IMR-90 (cell line): ENCODE data around the gene CROCC2. TPM values are rescaled to one million over a fixed set of nuclear protein-coding genes. Genes with fewer than 3 reads are reported as not detected.

Experiments
- ATAC-seq: fragments of 200-7000 bp; cut with Tn5 transposase; 2 replicates; pipeline ENCODE4 v1.9.1; 2020; ENCODE audit warnings: low read depth, mild to moderate bottlenecking, moderate library complexity
- BruUV-seq: library from RNA; stranded (reverse); fragments of 400-500 nt; replicated peaks from 2 replicates; lab custom pipeline; 2021; lab: Mats Ljungman, UMichigan
- CTCF ChIA-PET: fragments of 300-600 bp; formaldehyde crosslinking; extraction: SDS; loops from one replicate; lab custom pipeline; 2021; ENCODE audit warnings: antibody characterized with exemption; lab: Yijun Ruan, JAX
- POLR2A ChIA-PET: fragments of 300-600 bp; sonication (Branson Sonifier 250); formaldehyde crosslinking; loops from one replicate; lab custom pipeline; 2022; ENCODE audit warnings: antibody characterized with exemption; ENCODE audit not compliant: unreplicated experiment; lab: Charles Lee
- DNase-seq: peaks from one replicate; pipeline ENCODE4 v3.0.0; 2013
- H2AFZ ChIP-seq: replicated peaks from 2 replicates; pipeline ENCODE3; 2013; ENCODE audit warnings: low read length, mild to moderate bottlenecking; ENCODE audit not compliant: poor library complexity
- H2AK5ac ChIP-seq: 2 replicates; pipeline ENCODE4 v1.6.1; 2013; ENCODE audit warnings: low read depth, low read length, inconsistent platforms
- H2AK9ac ChIP-seq: replicated peaks from 2 replicates; pipeline ENCODE3; 2013; ENCODE audit warnings: mild to moderate bottlenecking, low read depth, low read length, moderate library complexity; ENCODE audit not compliant: poor library complexity
- H2BK120ac ChIP-seq: 2 replicates; pipeline ENCODE4 v1.6.1; 2013; ENCODE audit warnings: low read depth, low read length, inconsistent platforms
- H2BK15ac ChIP-seq: 3 replicates; pipeline ENCODE4 v1.6.1; 2013; ENCODE audit warnings: low read depth, low read length, inconsistent platforms
- H2BK20ac ChIP-seq: 2 replicates; pipeline ENCODE4 v1.6.1; 2013; ENCODE audit warnings: low read depth, mild to moderate bottlenecking, inconsistent platforms, low read length, moderate library complexity
- H2BK5ac ChIP-seq: 2 replicates; pipeline ENCODE4 v1.6.1; 2013; ENCODE audit warnings: mild to moderate bottlenecking, low read depth, low read length, inconsistent platforms; ENCODE audit not compliant: poor library complexity, severe bottlenecking
- H3K14ac ChIP-seq: replicated peaks from 2 replicates; pipeline ENCODE4 v1.6.1; 2013; ENCODE audit warnings: low read depth, low read length, inconsistent platforms
- H3K18ac ChIP-seq: 2 replicates; pipeline ENCODE4 v1.6.1; 2013; ENCODE audit warnings: low read depth, low read length, control low read depth
- H3K23ac ChIP-seq: 2 replicates; pipeline ENCODE4 v1.6.1; 2013; ENCODE audit warnings: low read depth, low read length, inconsistent platforms
- H3K27ac ChIP-seq: 2 replicates; pipeline ENCODE4 v1.5.1; 2013; ENCODE audit warnings: mild to moderate bottlenecking, control low read depth, low read length; ENCODE audit not compliant: insufficient read depth
- H3K27me3 ChIP-seq: 2 replicates; pipeline ENCODE4 v1.6.1; 2013; ENCODE audit warnings: low read length; ENCODE audit not compliant: control insufficient read depth, insufficient read depth
- H3K36me3 ChIP-seq: 2 replicates; pipeline ENCODE4 v1.6.1; 2013; ENCODE audit warnings: low read length, mixed read lengths; ENCODE audit not compliant: control insufficient read depth, insufficient read depth
- H3K4ac ChIP-seq: 2 replicates; pipeline ENCODE4 v1.6.1; 2013; ENCODE audit warnings: low read depth, low read length, inconsistent platforms
- H3K4me1 ChIP-seq: 2 replicates; pipeline ENCODE4 v1.6.1; 2013; ENCODE audit warnings: low read length, mixed read lengths; ENCODE audit not compliant: control insufficient read depth, insufficient read depth
- H3K4me2 ChIP-seq: 2 replicates; pipeline ENCODE4 v1.6.1; 2013; ENCODE audit warnings: low read depth, mild to moderate bottlenecking, control low read depth, low read length, moderate library complexity
- H3K4me3 ChIP-seq: 2 replicates; pipeline ENCODE4 v1.5.1; 2013; ENCODE audit warnings: low read depth, mild to moderate bottlenecking, control low read depth, low read length, moderate library complexity; ENCODE audit not compliant: insufficient read depth
- H3K56ac ChIP-seq: 2 replicates; pipeline ENCODE4 v1.6.1; 2013; ENCODE audit warnings: low read length, inconsistent platforms; ENCODE audit not compliant: insufficient read depth; ENCODE audit errors: extremely low read depth
- H3K79me1 ChIP-seq, 2 experiments: 2 replicates each; pipeline ENCODE4 v1.6.1; 2013; ENCODE audit warnings: low read length in 2 of 2, inconsistent platforms in 1 of 2, low read depth in 1 of 2
- H3K9ac ChIP-seq: 2 replicates; pipeline ENCODE4 v1.6.1; 2013; ENCODE audit warnings: low read depth, low read length, control low read depth
- H3K9me1 ChIP-seq: 2 replicates; pipeline ENCODE4 v1.6.1; 2013; ENCODE audit warnings: low read length, inconsistent platforms; ENCODE audit not compliant: insufficient read depth
- H3K9me3 ChIP-seq: 2 replicates; pipeline ENCODE4 v1.6.1; 2013; ENCODE audit warnings: low read length; ENCODE audit not compliant: control insufficient read depth, insufficient read depth
- H4K20me1 ChIP-seq: 2 replicates; pipeline ENCODE4 v1.6.1; 2013; ENCODE audit warnings: low read length, inconsistent platforms; ENCODE audit not compliant: insufficient read depth
- H4K5ac ChIP-seq: 2 replicates; pipeline ENCODE4 v1.6.1; 2013; ENCODE audit warnings: mild to moderate bottlenecking, low read depth, low read length, control low read depth
- H4K8ac ChIP-seq, 2 experiments: 2 replicates each; pipeline ENCODE4 v1.6.1; 2013; ENCODE audit warnings: low read depth in 2 of 2, low read length in 2 of 2, control low read depth in 1 of 2, inconsistent platforms in 1 of 2
- H4K91ac ChIP-seq: 2 replicates; pipeline ENCODE4 v1.6.1; 2013; ENCODE audit warnings: low read depth, low read length, inconsistent platforms; ENCODE audit not compliant: insufficient read depth
- BHLHE40 ChIP-seq: fragments of 150-350 bp; IDR thresholded peaks from 2 replicates; pipeline ENCODE4 v1.6.1; 2016; ENCODE audit warnings: mild to moderate bottlenecking, low read depth, low read length
- CEBPB ChIP-seq: IDR thresholded peaks from 2 replicates; pipeline ENCODE4 v1.6.1; 2012; ENCODE audit warnings: low read depth, low read length, improper control_type of control experiment
- CHD1 ChIP-seq: IDR thresholded peaks from 2 replicates; pipeline ENCODE4 v1.6.1; 2012; ENCODE audit warnings: low read depth, low read length, improper control_type of control experiment
- MAFK ChIP-seq: IDR thresholded peaks from 2 replicates; pipeline ENCODE4 v1.6.1; 2012; ENCODE audit warnings: low read depth, low read length, improper control_type of control experiment
- MXI1 ChIP-seq: IDR thresholded peaks from 2 replicates; pipeline ENCODE4 v1.6.1; 2012; ENCODE audit warnings: low read depth, mild to moderate bottlenecking, low read length, moderate library complexity, borderline replicate concordance
- NFE2L2 ChIP-seq: fragments of 150-350 bp; IDR thresholded peaks from 2 replicates; pipeline ENCODE4 v1.6.1; 2016; ENCODE audit warnings: low read depth, mild to moderate bottlenecking, low read length
- POLR2A ChIP-seq: IDR thresholded peaks from 2 replicates; pipeline ENCODE4 v1.6.1; 2012; ENCODE audit warnings: mild to moderate bottlenecking, low read depth, low read length
- RAD21 ChIP-seq: IDR thresholded peaks from 2 replicates; pipeline ENCODE4 v1.6.1; 2012; ENCODE audit warnings: low read length, improper control_type of control experiment
- RCOR1 ChIP-seq: IDR thresholded peaks from 2 replicates; pipeline ENCODE4 v1.6.1; 2012; ENCODE audit warnings: mild to moderate bottlenecking, low read length, improper control_type of control experiment; ENCODE audit not compliant: insufficient replicate concordance
- USF2 ChIP-seq: fragments of 150-350 bp; IDR thresholded peaks from 2 replicates; pipeline ENCODE4 v1.6.1; 2017; ENCODE audit warnings: mild to moderate bottlenecking, antibody characterized with exemption, low read length, low read depth
- WGBS, 2 experiments: methylation state at CpG; one replicate each; pipeline versions ENCODE4 v1.1.5 to v1.1.7; 2013; ENCODE audit warnings: missing lambda C conversion rate in 2 of 2; ENCODE audit not compliant: insufficient read length in 1 of 2; ENCODE audit errors: extremely low coverage in 2 of 2; 5-methylcytosine and 5-hydroxymethylcytosine counted together
- dilution Hi-C: fragments of 300-500 bp; cut with HindIII; formaldehyde crosslinking; loops from one replicate; pipeline ENCODE4 v1.14.3; 2018; ENCODE audit warnings: low sequenced_read_pairs; ENCODE audit not compliant: unreplicated experiment
- in situ Hi-C: fragments of 300-500 bp; cut with MboI; formaldehyde crosslinking; loops from 3 replicates; pipeline ENCODE4 v1.14.3; 2019; ENCODE audit warnings: low sequenced_read_pairs, inconsistent platforms, mixed read lengths
- intact Hi-C: fragments of 100-400 bp; cut with micrococcal nuclease; formaldehyde crosslinking; loops from 2 replicates; pipeline ENCODE4 v1.10.0; 2022
- polyA plus RNA-seq, 3 experiments: library from polyadenylated mRNA; depleted of rRNA; stranded (reverse); fragments of >200 nt; gene quantifications; 2 replicates each; pipeline ENCODE4 v1.2.3, GENCODE V29; 2012; ENCODE audit warnings: low replicate concordance in 1 of 3
- total RNA-seq: library from RNA; depleted of rRNA; stranded (reverse); fragments of >200 nt; gene quantifications from 2 replicates; pipeline ENCODE4 v1.2.3, GENCODE V29; 2012
- TF ChIP-seq, protein P1 (sequence below): fragments of 150-350 bp; IDR thresholded peaks from 2 replicates; pipeline ENCODE4 v1.6.1; 2016; ENCODE audit warnings: low read depth, mild to moderate bottlenecking, low read length, moderate library complexity, borderline replicate concordance

CROCC2 gene
- total and polyA plus RNA-seq, 2 of the 4 experiments (the other 2 are of a cell fraction), result not detected

- H3K27ac ChIP-seq, result no peak overlapping the region
- H3K4me3 ChIP-seq, result no peak overlapping the region
- intact Hi-C loops, result no loop called here
- H3K18ac ChIP-seq, result no peak overlapping the region
- in situ Hi-C loops, result no loop called here
- H3K79me1 ChIP-seq, result peaks cover 0 to 2% of the 10 kb centered on the region in 2 experiments; a peak in 1 of 4 replicates
- no peak for ATAC-seq
- no peak overlapping the region for H4K8ac ChIP-seq
- H2BK5ac ChIP-seq, result no peak overlapping the region
- H3K9ac ChIP-seq, result no peak overlapping the region
- no peak overlapping the region for H3K56ac ChIP-seq
- no peak overlapping the region for H2AK9ac ChIP-seq
- peaks cover 3% of the 10 kb centered on the region; the same call in 1 of the 2 replicates for H3K9me1 ChIP-seq
- WGBS, 2 experiments, result 100% methylated on average over 3 of the region's 6 CpGs; no CpG with 5 or more reads in 1 of the 2 experiments
- peaks cover 13% of the 10 kb centered on the region; the same call in 1 of the 2 replicates for H3K4me1 ChIP-seq
- dilution Hi-C loops, result no loop called here
- no peak overlapping the region for H2AK5ac ChIP-seq
- H3K23ac ChIP-seq, result no peak overlapping the region
- peaks cover 12% of the 10 kb centered on the region; the same call in 1 of the 2 replicates for H3K36me3 ChIP-seq
- no peak overlapping the region for H4K91ac ChIP-seq
- DNase-seq, result no peak
- no peak overlapping the region for H4K5ac ChIP-seq
- TF ChIP-seq RAD21 (no peak), NFE2L2 (no peak), BHLHE40 (no peak), MAFK (no peak), USF2 (no peak), CEBPB (no peak), CHD1 (no peak), MXI1 (no peak), RCOR1 (no peak), POLR2A (no peak)
- TF ChIP-seq, protein P1, sequence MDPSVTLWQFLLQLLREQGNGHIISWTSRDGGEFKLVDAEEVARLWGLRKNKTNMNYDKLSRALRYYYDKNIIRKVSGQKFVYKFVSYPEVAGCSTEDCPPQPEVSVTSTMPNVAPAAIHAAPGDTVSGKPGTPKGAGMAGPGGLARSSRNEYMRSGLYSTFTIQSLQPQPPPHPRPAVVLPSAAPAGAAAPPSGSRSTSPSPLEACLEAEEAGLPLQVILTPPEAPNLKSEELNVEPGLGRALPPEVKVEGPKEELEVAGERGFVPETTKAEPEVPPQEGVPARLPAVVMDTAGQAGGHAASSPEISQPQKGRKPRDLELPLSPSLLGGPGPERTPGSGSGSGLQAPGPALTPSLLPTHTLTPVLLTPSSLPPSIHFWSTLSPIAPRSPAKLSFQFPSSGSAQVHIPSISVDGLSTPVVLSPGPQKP, result no peak
- CTCF ChIA-PET, result no interaction called here
- no peak overlapping the region for H2BK20ac ChIP-seq
- H3K14ac ChIP-seq, result no peak overlapping the region
- H2BK120ac ChIP-seq, result no peak overlapping the region
- no peaks in the 10 kb centered on the region for H3K9me3 ChIP-seq
- no peak overlapping the region for H3K4ac ChIP-seq
- no TSS peak for BruUV-seq
- no peaks in the 10 kb centered on the region for H3K27me3 ChIP-seq
- no peak overlapping the region for H3K4me2 ChIP-seq
- no peak overlapping the region for H2BK15ac ChIP-seq
- POLR2A ChIA-PET, result no interaction called here
- peak overlapping the region; percentile 23 for H2AFZ ChIP-seq
- H4K20me1 ChIP-seq, result no peaks in the 10 kb centered on the region
Observed at GRCh38 chr2:241014224-241014623, 108.1 kb downstream of the CROCC2 start.
